ENCODE data around the gene SLC5A4.

The SLC5A4 gene

GRCh38 chr22:32261306-32261705 is 6.2 kb upstream of the SLC5A4 start:
- Histone ChIP-seq H3K9me3 (ENCODE audit: control insufficient read depth, insufficient read depth, low read depth, low read length) (no peaks in the 10 kb centered on the region), H3K4me1 (ENCODE audit: control insufficient read depth, insufficient read depth, low read length) (peaks cover 5% of the 10 kb centered on the region; the same call in 1 of the 2 replicates), H3K36me3 (ENCODE audit: control insufficient read depth, insufficient read depth, low read length) (no peaks in the 10 kb centered on the region), H3K9ac (ENCODE audit: low read length) (no peak overlapping the region), H3K27ac (ENCODE audit: low read depth, low read length) (no peak overlapping the region), H3K4me3 (ENCODE audit: low read depth, low read length) (no peak overlapping the region), H3K27me3 (ENCODE audit: control insufficient read depth, insufficient read depth, low read length) (no peaks in the 10 kb centered on the region; the same call in 1 of the 2 replicates)

- Histone ChIP-seq H3K4me1 (ENCODE audit: control insufficient read depth, insufficient read depth, low read length) (no peaks in the 10 kb centered on the region), H3K27me3 (ENCODE audit: control insufficient read depth, insufficient read depth, low read length) (no peaks in the 10 kb centered on the region; the same call in 1 of the 2 replicates), H3K9me3 (ENCODE audit: control insufficient read depth, insufficient read depth, low read depth, low read length) (no peaks in the 10 kb centered on the region), H3K9ac (ENCODE audit: low read length) (no peak overlapping the region), H3K27ac (ENCODE audit: low read depth, low read length) (no peak overlapping the region), H3K36me3 (ENCODE audit: control insufficient read depth, insufficient read depth, low read length) (no peaks in the 10 kb centered on the region), H3K4me3 (ENCODE audit: low read depth, low read length) (no peak overlapping the region)
Observed at GRCh38 chr22:32258791-32259190, 3.6 kb upstream of the SLC5A4 start.

GRCh38 chr22:32255726-32256125 is 579 bp upstream of the SLC5A4 start:
- H3K4me3 ChIP-seq (ENCODE audit: low read depth, low read length), result no peak overlapping the region
- H3K9me3 ChIP-seq (ENCODE audit: control insufficient read depth, insufficient read depth, low read depth, low read length), result no peaks in the 10 kb centered on the region
- H3K9ac ChIP-seq (ENCODE audit: low read length), result no peak overlapping the region
- no peaks in the 10 kb centered on the region for H3K4me1 ChIP-seq (ENCODE audit: control insufficient read depth, insufficient read depth, low read length)
- H3K36me3 ChIP-seq (ENCODE audit: control insufficient read depth, insufficient read depth, low read length), result no peaks in the 10 kb centered on the region
- H3K27ac ChIP-seq (ENCODE audit: low read depth, low read length), result no peak overlapping the region
- H3K27me3 ChIP-seq (ENCODE audit: control insufficient read depth, insufficient read depth, low read length), result no peaks in the 10 kb centered on the region; the same call in 1 of the 2 replicates

- H3K27me3 ChIP-seq (ENCODE audit: control insufficient read depth, insufficient read depth, low read length), result peaks cover 4% of the 10 kb centered on the region; the same call in 1 of the 2 replicates
- no peaks in the 10 kb centered on the region for H3K4me1 ChIP-seq (ENCODE audit: control insufficient read depth, insufficient read depth, low read length)
- no peak overlapping the region for H3K4me3 ChIP-seq (ENCODE audit: low read depth, low read length)
- no peak overlapping the region for H3K9ac ChIP-seq (ENCODE audit: low read length)
- no peaks in the 10 kb centered on the region for H3K9me3 ChIP-seq (ENCODE audit: control insufficient read depth, insufficient read depth, low read depth, low read length)
- H3K27ac ChIP-seq (ENCODE audit: low read depth, low read length), result no peak overlapping the region
- H3K36me3 ChIP-seq (ENCODE audit: control insufficient read depth, insufficient read depth, low read length), result no peaks in the 10 kb centered on the region
Observed at GRCh38 chr22:32249231-32249630, 5.9 kb downstream of the SLC5A4 start.

- no peaks in the 10 kb centered on the region for H3K36me3 ChIP-seq (ENCODE audit: control insufficient read depth, insufficient read depth, low read length)
- H3K4me1 ChIP-seq (ENCODE audit: control insufficient read depth, insufficient read depth, low read length), result no peaks in the 10 kb centered on the region
- H3K9ac ChIP-seq (ENCODE audit: low read length), result no peak overlapping the region
- H3K4me3 ChIP-seq (ENCODE audit: low read depth, low read length), result no peak overlapping the region
- peaks cover 4% of the 10 kb centered on the region; the same call in 1 of the 2 replicates for H3K27me3 ChIP-seq (ENCODE audit: control insufficient read depth, insufficient read depth, low read length)
- H3K9me3 ChIP-seq (ENCODE audit: control insufficient read depth, insufficient read depth, low read depth, low read length), result no peaks in the 10 kb centered on the region
- no peak overlapping the region for H3K27ac ChIP-seq (ENCODE audit: low read depth, low read length)
Observed at GRCh38 chr22:32248276-32248675, 6.9 kb downstream of the SLC5A4 start.

- Histone ChIP-seq H3K36me3 (ENCODE audit: control insufficient read depth, insufficient read depth, low read length) (no peaks in the 10 kb centered on the region), H3K4me1 (ENCODE audit: control insufficient read depth, insufficient read depth, low read length) (no peaks in the 10 kb centered on the region)
Observed at GRCh38 chr22:32246166-32246565, 9.0 kb downstream of the SLC5A4 start.

GRCh38 chr22:32245042-32245441 is 10.1 kb downstream of the SLC5A4 start:
- H3K4me1 ChIP-seq (ENCODE audit: control insufficient read depth, insufficient read depth, low read length), result no peaks in the 10 kb centered on the region
- H3K9ac ChIP-seq (ENCODE audit: low read length), result no peak overlapping the region
- no peaks in the 10 kb centered on the region for H3K9me3 ChIP-seq (ENCODE audit: control insufficient read depth, insufficient read depth, low read depth, low read length)
- H3K36me3 ChIP-seq (ENCODE audit: control insufficient read depth, insufficient read depth, low read length), result no peaks in the 10 kb centered on the region
- H3K27ac ChIP-seq (ENCODE audit: low read depth, low read length), result no peak overlapping the region
- peaks cover 4% of the 10 kb centered on the region; the same call in 1 of the 2 replicates for H3K27me3 ChIP-seq (ENCODE audit: control insufficient read depth, insufficient read depth, low read length)
- H3K4me3 ChIP-seq (ENCODE audit: low read depth, low read length), result no peak overlapping the region

More at GRCh38 chr22:32246166-32246565, 9.0 kb downstream of the SLC5A4 start:
- no peak overlapping the region for H3K9ac ChIP-seq (ENCODE audit: low read length)
- no peak overlapping the region for H3K27ac ChIP-seq (ENCODE audit: low read depth, low read length)
- no peak overlapping the region for H3K4me3 ChIP-seq (ENCODE audit: low read depth, low read length)
- peaks cover 4% of the 10 kb centered on the region; the same call in 1 of the 2 replicates for H3K27me3 ChIP-seq (ENCODE audit: control insufficient read depth, insufficient read depth, low read length)
- H3K9me3 ChIP-seq (ENCODE audit: control insufficient read depth, insufficient read depth, low read depth, low read length), result no peaks in the 10 kb centered on the region

GRCh38 chr22:32244547-32244946 is 10.6 kb downstream of the SLC5A4 start:
- Histone ChIP-seq H3K36me3 (ENCODE audit: control insufficient read depth, insufficient read depth, low read length) (no peaks in the 10 kb centered on the region), H3K27ac (ENCODE audit: low read depth, low read length) (no peak overlapping the region), H3K9me3 (ENCODE audit: control insufficient read depth, insufficient read depth, low read depth, low read length) (no peaks in the 10 kb centered on the region), H3K9ac (ENCODE audit: low read length) (no peak overlapping the region), H3K27me3 (ENCODE audit: control insufficient read depth, insufficient read depth, low read length) (peaks cover 4% of the 10 kb centered on the region; the same call in 1 of the 2 replicates), H3K4me3 (ENCODE audit: low read depth, low read length) (no peak overlapping the region), H3K4me1 (ENCODE audit: control insufficient read depth, insufficient read depth, low read length) (no peaks in the 10 kb centered on the region)

- no peaks in the 10 kb centered on the region for H3K4me1 ChIP-seq (ENCODE audit: control insufficient read depth, insufficient read depth, low read length)
- H3K9ac ChIP-seq (ENCODE audit: low read length), result no peak overlapping the region
- H3K4me3 ChIP-seq (ENCODE audit: low read depth, low read length), result no peak overlapping the region
- no peaks in the 10 kb centered on the region for H3K9me3 ChIP-seq (ENCODE audit: control insufficient read depth, insufficient read depth, low read depth, low read length)
- H3K27me3 ChIP-seq (ENCODE audit: control insufficient read depth, insufficient read depth, low read length), result no peaks in the 10 kb centered on the region
- H3K36me3 ChIP-seq (ENCODE audit: control insufficient read depth, insufficient read depth, low read length), result no peaks in the 10 kb centered on the region
- H3K27ac ChIP-seq (ENCODE audit: low read depth, low read length), result no peak overlapping the region
Observed at GRCh38 chr22:32240461-32240860, 14.7 kb downstream of the SLC5A4 start.

- Histone ChIP-seq H3K9me3 (ENCODE audit: control insufficient read depth, insufficient read depth, low read depth, low read length) (no peaks in the 10 kb centered on the region), H3K27ac (ENCODE audit: low read depth, low read length) (no peak overlapping the region), H3K4me3 (ENCODE audit: low read depth, low read length) (no peak overlapping the region), H3K36me3 (ENCODE audit: control insufficient read depth, insufficient read depth, low read length) (no peaks in the 10 kb centered on the region), H3K9ac (ENCODE audit: low read length) (no peak overlapping the region), H3K27me3 (ENCODE audit: control insufficient read depth, insufficient read depth, low read length) (no peaks in the 10 kb centered on the region), H3K4me1 (ENCODE audit: control insufficient read depth, insufficient read depth, low read length) (no peaks in the 10 kb centered on the region)
Observed at GRCh38 chr22:32237906-32238305, 17.2 kb downstream of the SLC5A4 start.

- no peak overlapping the region for H3K4me3 ChIP-seq (ENCODE audit: low read depth, low read length)
Observed at GRCh38 chr22:32236970-32237369, 18.2 kb downstream of the SLC5A4 start.

GRCh38 chr22:32233091-32233490 is 22.1 kb downstream of the SLC5A4 start:
- Histone ChIP-seq H3K4me1 (ENCODE audit: control insufficient read depth, insufficient read depth, low read length) (no peaks in the 10 kb centered on the region), H3K9me3 (ENCODE audit: control insufficient read depth, insufficient read depth, low read depth, low read length) (no peaks in the 10 kb centered on the region), H3K27me3 (ENCODE audit: control insufficient read depth, insufficient read depth, low read length) (no peaks in the 10 kb centered on the region), H3K36me3 (ENCODE audit: control insufficient read depth, insufficient read depth, low read length) (no peaks in the 10 kb centered on the region), H3K9ac (ENCODE audit: low read length) (no peak overlapping the region), H3K27ac (ENCODE audit: low read depth, low read length) (no peak overlapping the region), H3K4me3 (ENCODE audit: low read depth, low read length) (no peak overlapping the region)

More at GRCh38 chr22:32236970-32237369, 18.2 kb downstream of the SLC5A4 start:
- H3K9ac ChIP-seq (ENCODE audit: low read length), result no peak overlapping the region
- H3K9me3 ChIP-seq (ENCODE audit: control insufficient read depth, insufficient read depth, low read depth, low read length), result no peaks in the 10 kb centered on the region
- no peak overlapping the region for H3K27ac ChIP-seq (ENCODE audit: low read depth, low read length)
- no peaks in the 10 kb centered on the region for H3K27me3 ChIP-seq (ENCODE audit: control insufficient read depth, insufficient read depth, low read length)
- H3K4me1 ChIP-seq (ENCODE audit: control insufficient read depth, insufficient read depth, low read length), result no peaks in the 10 kb centered on the region
- no peaks in the 10 kb centered on the region for H3K36me3 ChIP-seq (ENCODE audit: control insufficient read depth, insufficient read depth, low read length)

All from HUES6 (cell line).